Neural progenitor cell (in vitro differentiated cells): ENCODE results near the gene GPN1. TPM values are rescaled to one million over a fixed set of nuclear protein-coding genes. Genes with fewer than 3 reads are reported as not detected.

Experiments
- DNase-seq: peaks from one replicate; pipeline ENCODE4 v3.0.0-alpha.2; 2016; ENCODE audit warnings: low spot score
- H2AFZ ChIP-seq: fragments of 200-600 bp; sonication (generic); replicated peaks from 2 replicates; pipeline ENCODE4 v1.6.1; 2016; ENCODE audit warnings: antibody characterized with exemption
- H3F3A ChIP-seq: fragments of 200-600 bp; sonication (generic); 2 replicates; pipeline ENCODE4 v1.6.1; 2016; ENCODE audit warnings: antibody characterized with exemption, low read depth
- H3K27ac ChIP-seq: fragments of 200-600 bp; sonication (generic); 2 replicates; pipeline ENCODE4 v1.5.1; 2016; ENCODE audit warnings: mild to moderate bottlenecking
- H3K27me3 ChIP-seq: fragments of 200-600 bp; sonication (generic); 2 replicates; pipeline ENCODE4 v1.6.1; 2016; ENCODE audit warnings: mild to moderate bottlenecking, moderate library complexity
- H3K36me3 ChIP-seq: fragments of 200-600 bp; sonication (generic); 2 replicates; pipeline ENCODE4 v1.5.1; 2016
- H3K4me1 ChIP-seq: fragments of 200-600 bp; sonication (generic); 2 replicates; pipeline ENCODE4 v1.6.1; 2016; ENCODE audit warnings: mixed run types
- H3K4me2 ChIP-seq: fragments of 200-600 bp; sonication (generic); 2 replicates; pipeline ENCODE4 v1.6.1; 2016
- H3K4me3 ChIP-seq: fragments of 200-600 bp; sonication (generic); 2 replicates; pipeline ENCODE4 v1.5.1; 2016
- H3K79me2 ChIP-seq: fragments of 200-600 bp; sonication (generic); 2 replicates; pipeline ENCODE4 v1.6.1; 2016; ENCODE audit warnings: low read depth
- H3K9ac ChIP-seq: fragments of 200-600 bp; sonication (generic); 2 replicates; pipeline ENCODE4 v1.6.1; 2016
- H3K9me3 ChIP-seq: fragments of 200-600 bp; sonication (generic); 2 replicates; pipeline ENCODE4 v1.5.1; 2016; ENCODE audit warnings: low read depth
- H4K20me1 ChIP-seq: fragments of 200-600 bp; sonication (generic); 2 replicates; pipeline ENCODE4 v1.6.1; 2016; ENCODE audit warnings: low read depth
- H3K27ac Mint-ChIP-seq: 3 replicates; pipeline ENCODE4 v1.8.0; 2021; ENCODE audit warnings: mixed read lengths
- H3K27me3 Mint-ChIP-seq: 2 replicates; pipeline ENCODE4 v1.8.0; 2022; ENCODE audit warnings: low read depth, mild to moderate bottlenecking, inconsistent platforms, moderate library complexity, mixed read lengths; ENCODE audit not compliant: insufficient read depth
- H3K36me3 Mint-ChIP-seq: 3 replicates; pipeline ENCODE4 v1.8.0; 2021; ENCODE audit warnings: mixed read lengths
- H3K4me1 Mint-ChIP-seq: 3 replicates; pipeline ENCODE4 v1.8.0; 2021; ENCODE audit warnings: mixed read lengths
- H3K4me3 Mint-ChIP-seq: 3 replicates; pipeline ENCODE4 v1.8.0; 2021; ENCODE audit warnings: mild to moderate bottlenecking, moderate library complexity, mixed read lengths
- H3K9me3 Mint-ChIP-seq: 3 replicates; pipeline ENCODE4 v1.8.0; 2020; ENCODE audit warnings: mixed read lengths
- EZH2 ChIP-seq: fragments of 200-600 bp; sonication (generic); IDR thresholded peaks from 2 replicates; pipeline ENCODE4 v1.6.1; 2017; ENCODE audit warnings: antibody characterized with exemption, mild to moderate bottlenecking, moderate library complexity
- EZH2phosphoT487 ChIP-seq: fragments of 200-600 bp; sonication (generic); IDR thresholded peaks from 2 replicates; pipeline ENCODE4 v1.6.1; 2017; ENCODE audit warnings: antibody characterized with exemption
- total RNA-seq: library from RNA; depleted of rRNA; stranded (reverse); fragments of >200 nt; gene quantifications from 2 replicates; pipeline ENCODE4 v1.2.3, GENCODE V29; 2015; ENCODE audit warnings: low replicate concordance
- TF ChIP-seq, protein P1 (sequence below): fragments of 200-600 bp; sonication (generic); IDR thresholded peaks from 2 replicates; pipeline ENCODE4 v1.5.1; 2017; ENCODE audit warnings: antibody characterized with exemption, mild to moderate bottlenecking

GPN1 gene
- total RNA-seq, 1 donor from 2014 or later, result 59.2 TPM

DNA sequence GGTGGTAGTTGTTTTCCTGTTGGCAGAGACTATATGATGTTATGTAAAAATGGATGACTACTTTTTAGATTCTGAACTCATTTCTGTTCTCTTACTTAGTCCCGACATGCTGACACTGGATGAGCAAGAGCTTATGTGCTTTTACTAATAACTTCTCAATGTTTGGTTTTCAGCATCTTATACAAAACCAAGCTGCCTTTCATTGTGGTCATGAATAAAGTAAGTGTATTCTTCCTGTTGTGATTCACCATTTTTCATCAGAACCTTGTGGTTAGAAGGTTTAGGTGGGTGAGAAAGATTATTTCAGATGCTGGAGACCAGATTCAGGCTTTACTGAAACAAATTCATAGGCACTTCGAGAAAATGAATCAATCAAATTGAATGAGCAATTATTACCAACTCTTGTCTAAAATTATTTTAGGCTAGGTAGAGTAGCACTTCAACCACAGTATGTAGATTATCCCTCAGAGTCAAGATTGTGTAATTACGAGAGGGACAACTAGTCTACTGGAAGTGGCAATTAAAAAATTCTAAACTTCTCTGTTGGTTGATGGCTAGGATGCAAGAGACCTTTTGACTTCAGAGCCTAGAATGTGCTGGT is 9.3 kb downstream of the GPN1 start:
- no peak for DNase-seq
- Mint-ChIP-seq H3K4me1 (no peaks in the 10 kb centered on the region), H3K27me3 (no peaks in the 10 kb centered on the region), H3K36me3 (peaks cover 14% of the 10 kb centered on the region), H3K27ac (no peak overlapping the region), H3K4me3 (no peak overlapping the region), H3K9me3 (no peaks in the 10 kb centered on the region)
- no peak overlapping the region for H3K27ac ChIP-seq
- H3K36me3 ChIP-seq, result peaks cover 12% of the 10 kb centered on the region
- no peaks in the 10 kb centered on the region for H3K4me1 ChIP-seq
- no peak overlapping the region for H3K4me3 ChIP-seq
- no peak overlapping the region for H3K4me2 ChIP-seq
- TF ChIP-seq EZH2 (no peak), EZH2phosphoT487 (no peak)
- TF ChIP-seq, protein P1, sequence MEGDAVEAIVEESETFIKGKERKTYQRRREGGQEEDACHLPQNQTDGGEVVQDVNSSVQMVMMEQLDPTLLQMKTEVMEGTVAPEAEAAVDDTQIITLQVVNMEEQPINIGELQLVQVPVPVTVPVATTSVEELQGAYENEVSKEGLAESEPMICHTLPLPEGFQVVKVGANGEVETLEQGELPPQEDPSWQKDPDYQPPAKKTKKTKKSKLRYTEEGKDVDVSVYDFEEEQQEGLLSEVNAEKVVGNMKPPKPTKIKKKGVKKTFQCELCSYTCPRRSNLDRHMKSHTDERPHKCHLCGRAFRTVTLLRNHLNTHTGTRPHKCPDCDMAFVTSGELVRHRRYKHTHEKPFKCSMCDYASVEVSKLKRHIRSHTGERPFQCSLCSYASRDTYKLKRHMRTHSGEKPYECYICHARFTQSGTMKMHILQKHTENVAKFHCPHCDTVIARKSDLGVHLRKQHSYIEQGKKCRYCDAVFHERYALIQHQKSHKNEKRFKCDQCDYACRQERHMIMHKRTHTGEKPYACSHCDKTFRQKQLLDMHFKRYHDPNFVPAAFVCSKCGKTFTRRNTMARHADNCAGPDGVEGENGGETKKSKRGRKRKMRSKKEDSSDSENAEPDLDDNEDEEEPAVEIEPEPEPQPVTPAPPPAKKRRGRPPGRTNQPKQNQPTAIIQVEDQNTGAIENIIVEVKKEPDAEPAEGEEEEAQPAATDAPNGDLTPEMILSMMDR, result no peak
- no peak overlapping the region for H2AFZ ChIP-seq
- H4K20me1 ChIP-seq, result peaks cover 3% of the 10 kb centered on the region
- no peak overlapping the region for H3K9ac ChIP-seq
- H3K79me2 ChIP-seq, result no peaks in the 10 kb centered on the region
- H3K27me3 ChIP-seq, result no peaks in the 10 kb centered on the region
- no peaks in the 10 kb centered on the region for H3F3A ChIP-seq
- no peaks in the 10 kb centered on the region for H3K9me3 ChIP-seq

DNA sequence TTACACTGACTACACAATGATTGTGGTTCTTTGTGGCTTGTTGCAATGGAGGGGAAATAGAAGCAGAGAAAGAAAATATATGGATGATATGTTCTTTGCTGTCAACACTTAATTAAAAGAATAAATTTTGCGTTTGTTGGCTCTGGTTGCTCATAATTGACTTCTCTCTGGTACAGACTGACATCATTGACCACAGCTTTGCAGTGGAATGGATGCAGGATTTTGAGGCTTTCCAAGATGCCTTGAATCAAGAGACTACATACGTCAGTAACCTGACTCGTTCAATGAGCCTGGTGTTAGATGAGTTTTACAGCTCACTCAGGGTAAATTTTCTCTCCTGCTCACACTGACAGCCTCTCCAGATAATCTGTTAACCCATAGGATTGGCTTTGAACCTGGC is 9.9 kb downstream of the GPN1 start:
- no peaks in the 10 kb centered on the region for H3K27me3 ChIP-seq
- H3K4me1 ChIP-seq, result no peaks in the 10 kb centered on the region
- H3K27ac Mint-ChIP-seq, result no peak overlapping the region
- no peaks in the 10 kb centered on the region for H3K27me3 Mint-ChIP-seq
- H3K9ac ChIP-seq, result no peak overlapping the region
- peaks cover 14% of the 10 kb centered on the region for H3K36me3 Mint-ChIP-seq
- H3K27ac ChIP-seq, result no peak overlapping the region
- TF ChIP-seq EZH2 (no peak), EZH2phosphoT487 (no peak)
- TF ChIP-seq, protein P1, result no peak
- H3K4me3 Mint-ChIP-seq, result no peak overlapping the region
- H3K9me3 ChIP-seq, result no peaks in the 10 kb centered on the region
- H3K79me2 ChIP-seq, result no peaks in the 10 kb centered on the region
- H3K9me3 Mint-ChIP-seq, result no peaks in the 10 kb centered on the region
- no peaks in the 10 kb centered on the region for H3K4me1 Mint-ChIP-seq
- H4K20me1 ChIP-seq, result peaks cover 6% of the 10 kb centered on the region
- peaks cover 3% of the 10 kb centered on the region for H3F3A ChIP-seq
- H3K4me3 ChIP-seq, result no peak overlapping the region
- no peak overlapping the region for H3K4me2 ChIP-seq
- peaks cover 12% of the 10 kb centered on the region for H3K36me3 ChIP-seq
- DNase-seq, result no peak
- no peak overlapping the region for H2AFZ ChIP-seq

DNA sequence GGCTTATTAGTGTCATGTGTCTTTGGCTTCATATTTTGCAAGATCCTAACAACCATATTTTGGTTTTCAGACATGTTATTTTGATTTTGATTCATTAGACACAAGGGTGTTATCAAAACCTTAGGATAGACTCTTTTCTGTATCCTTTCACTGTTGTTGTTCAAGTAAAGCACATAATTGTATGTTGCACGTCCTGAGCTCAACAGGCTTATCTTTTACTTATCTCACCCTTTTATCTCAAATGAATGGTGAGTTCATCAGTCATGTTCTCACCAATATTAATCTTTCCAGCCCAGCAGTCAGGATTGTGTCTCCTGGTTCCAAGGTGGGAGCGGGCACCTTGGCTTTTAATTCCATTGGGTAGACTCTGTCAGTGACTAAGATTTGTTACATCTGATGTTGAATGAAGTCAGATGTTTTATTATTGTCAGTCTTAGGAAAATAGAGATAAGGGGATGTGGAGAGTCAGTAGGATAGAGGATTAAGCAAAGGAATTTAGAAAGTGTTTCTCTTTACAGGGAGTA is 11.9 kb downstream of the GPN1 start:
- Histone ChIP-seq H3K36me3 (peaks cover 12% of the 10 kb centered on the region), H3K27ac (no peak overlapping the region), H3K9ac (no peak overlapping the region), H3K4me1 (no peaks in the 10 kb centered on the region), H2AFZ (no peak overlapping the region), H3K9me3 (no peaks in the 10 kb centered on the region), H4K20me1 (peaks cover 6% of the 10 kb centered on the region), H3K4me3 (no peak overlapping the region), H3K79me2 (no peaks in the 10 kb centered on the region), H3K27me3 (no peaks in the 10 kb centered on the region), H3K4me2 (no peak overlapping the region), H3F3A (peaks cover 3% of the 10 kb centered on the region)
- no peak for DNase-seq
- Mint-ChIP-seq H3K9me3 (no peaks in the 10 kb centered on the region), H3K36me3 (peaks cover 3% of the 10 kb centered on the region), H3K27ac (no peak overlapping the region), H3K4me1 (no peaks in the 10 kb centered on the region), H3K27me3 (no peaks in the 10 kb centered on the region), H3K4me3 (no peak overlapping the region)
- no peak for TF ChIP-seq EZH2phosphoT487
- no peak for TF ChIP-seq EZH2
- TF ChIP-seq, protein P1, result no peak
